Measurements from ENCODE around the gene KIFC3. TPM values are rescaled to one million over a fixed set of nuclear protein-coding genes. Genes with fewer than 3 reads are reported as not detected.

KIFC3 gene
- total and polyA plus RNA-seq, 2 of the 13 experiments (the other 11 are each of a cell fraction or from before 2014, with no cell fraction given) = 42.1 to 45.3 TPM

DNA sequence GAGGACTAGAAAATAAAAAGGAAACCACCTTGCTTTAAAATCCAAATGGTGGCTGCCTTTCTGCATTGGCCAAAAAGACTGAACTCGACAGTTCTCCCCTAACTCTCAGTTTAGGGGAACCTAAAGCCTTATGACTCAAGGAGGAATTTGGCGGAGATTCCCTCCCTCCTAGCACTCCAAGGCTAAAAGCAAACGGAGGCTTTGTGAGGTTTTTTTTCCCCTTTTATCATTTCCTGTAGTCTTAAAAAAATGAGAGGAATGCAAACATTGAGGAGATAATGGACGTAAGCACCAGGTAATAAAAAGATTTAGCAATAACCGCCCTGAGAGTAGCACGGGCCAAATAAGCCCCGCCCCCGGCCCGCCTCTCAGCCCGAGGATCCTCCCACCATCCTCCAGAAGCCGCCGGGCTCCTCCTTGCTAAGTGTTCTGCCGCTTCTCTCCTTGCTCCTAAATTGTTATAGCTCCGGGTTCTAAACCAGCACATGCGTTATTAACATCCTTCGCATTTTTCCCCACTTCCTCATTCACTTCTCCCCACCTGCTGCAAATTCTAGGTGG lies 5.8 kb upstream of the KIFC3 start (continued):
- TF ChIP-seq SOX6 (IDR thresholded peaks at IDR 0.05) (no peak), SOX6 (CRISPR knock-in tag; IDR thresholded peaks at IDR 0.05) (peak; percentile 46; the same call in 1 of the 2 replicates), ZNF772 (CRISPR knock-in tag; IDR thresholded peaks at IDR 0.05) (no peak), SSRP1 (CRISPR knock-in tag; IDR thresholded peaks at IDR 0.05) (0 out of 2 replicates have a peak, but pooled peaks have one; percentile 24), TEAD3 (CRISPR knock-in tag; optimal IDR thresholded peaks at IDR 0.05; ENCODE audit: borderline replicate concordance) (peak; percentile 88), SRF (IDR thresholded peaks at IDR 0.05; ENCODE audit: low read depth, low read length) (peak; percentile 7; the same call in 1 of the 2 replicates), ZFP36 (IDR thresholded peaks at IDR 0.05; ENCODE audit: borderline replicate concordance, low read depth, low read length, partially characterized antibody) (no peak), POLR2AphosphoS5 (IDR thresholded peaks at IDR 0.05; ENCODE audit: low read depth, low read length) (0 out of 2 replicates have a peak, but pooled peaks have one; percentile 26), ERF (CRISPR knock-in tag; IDR thresholded peaks at IDR 0.05) (peak; percentile 58; the same call in 1 of the 2 replicates), GATA4 (IDR thresholded peaks at IDR 0.05; ENCODE audit: borderline replicate concordance, low read depth) (0 out of 2 replicates have a peak, but pooled peaks have one; percentile 48), ZNF547 (CRISPR knock-in tag; IDR thresholded peaks at IDR 0.05) (no peak), FOXA1 (IDR thresholded peaks at IDR 0.05) (no peak), FOXA1 (CRISPR knock-in tag; IDR thresholded peaks at IDR 0.05) (peak; percentile 41; the same call in 1 of the 2 replicates), RORA (CRISPR knock-in tag; IDR thresholded peaks at IDR 0.05) (no peak), CREM (IDR thresholded peaks at IDR 0.05) (peak; percentile 42; the same call in 1 of the 2 replicates), CREM (CRISPR knock-in tag; IDR thresholded peaks at IDR 0.05) (no peak), HNF4A (CRISPR knock-in tag; IDR thresholded peaks at IDR 0.05) (0 out of 2 replicates have a peak, but pooled peaks have one; percentile 10), SMAD9 (CRISPR knock-in tag; IDR thresholded peaks at IDR 0.05) (no peak), NR1H2 (CRISPR knock-in tag; IDR thresholded peaks at IDR 0.05; ENCODE audit: borderline replicate concordance, low read depth) (no peak), SP4 (CRISPR knock-in tag; IDR thresholded peaks at IDR 0.05) (no peak), SAP130 (CRISPR knock-in tag; IDR thresholded peaks at IDR 0.05; ENCODE audit: low read depth) (peak; percentile 38; the same call in 1 of the 2 replicates), FOSL1 (CRISPR knock-in tag; IDR thresholded peaks at IDR 0.05; ENCODE audit: borderline replicate concordance) (no peak)
- TF ChIP-seq, protein P1, sequence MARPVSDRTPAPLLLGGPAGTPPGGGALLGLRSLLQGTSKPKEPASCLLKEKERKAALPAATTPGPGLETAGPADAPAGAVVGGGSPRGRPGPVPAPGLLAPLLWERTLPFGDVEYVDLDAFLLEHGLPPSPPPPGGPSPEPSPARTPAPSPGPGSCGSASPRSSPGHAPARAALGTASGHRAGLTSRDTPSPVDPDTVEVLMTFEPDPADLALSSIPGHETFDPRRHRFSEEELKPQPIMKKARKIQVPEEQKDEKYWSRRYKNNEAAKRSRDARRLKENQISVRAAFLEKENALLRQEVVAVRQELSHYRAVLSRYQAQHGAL (CRISPR knock-in tag; IDR thresholded peaks at IDR 0.05; ENCODE audit: not compliant biosample characterization) = no peak
- TF ChIP-seq, protein P2, sequence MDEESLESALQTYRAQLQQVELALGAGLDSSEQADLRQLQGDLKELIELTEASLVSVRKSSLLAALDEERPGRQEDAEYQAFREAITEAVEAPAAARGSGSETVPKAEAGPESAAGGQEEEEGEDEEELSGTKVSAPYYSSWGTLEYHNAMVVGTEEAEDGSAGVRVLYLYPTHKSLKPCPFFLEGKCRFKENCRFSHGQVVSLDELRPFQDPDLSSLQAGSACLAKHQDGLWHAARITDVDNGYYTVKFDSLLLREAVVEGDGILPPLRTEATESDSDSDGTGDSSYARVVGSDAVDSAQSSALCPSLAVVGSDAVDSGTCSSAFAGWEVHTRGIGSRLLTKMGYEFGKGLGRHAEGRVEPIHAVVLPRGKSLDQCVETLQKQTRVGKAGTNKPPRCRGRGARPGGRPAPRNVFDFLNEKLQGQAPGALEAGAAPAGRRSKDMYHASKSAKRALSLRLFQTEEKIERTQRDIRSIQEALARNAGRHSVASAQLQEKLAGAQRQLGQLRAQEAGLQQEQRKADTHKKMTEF (CRISPR knock-in tag; IDR thresholded peaks at IDR 0.05) = peak; percentile 43; the same call in 1 of the 2 replicates
- TF ChIP-seq, protein P3, sequence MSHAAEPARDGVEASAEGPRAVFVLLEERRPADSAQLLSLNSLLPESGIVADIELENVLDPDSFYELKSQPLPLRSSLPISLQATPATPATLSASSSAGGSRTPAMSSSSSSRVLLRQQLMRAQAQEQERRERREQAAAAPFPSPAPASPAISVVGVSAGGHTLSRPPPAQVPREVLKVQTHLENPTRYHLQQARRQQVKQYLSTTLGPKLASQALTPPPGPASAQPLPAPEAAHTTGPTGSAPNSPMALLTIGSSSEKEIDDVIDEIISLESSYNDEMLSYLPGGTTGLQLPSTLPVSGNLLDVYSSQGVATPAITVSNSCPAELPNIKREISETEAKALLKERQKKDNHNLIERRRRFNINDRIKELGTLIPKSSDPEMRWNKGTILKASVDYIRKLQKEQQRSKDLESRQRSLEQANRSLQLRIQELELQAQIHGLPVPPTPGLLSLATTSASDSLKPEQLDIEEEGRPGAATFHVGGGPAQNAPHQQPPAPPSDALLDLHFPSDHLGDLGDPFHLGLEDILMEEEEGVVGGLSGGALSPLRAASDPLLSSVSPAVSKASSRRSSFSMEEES (CRISPR knock-in tag; IDR thresholded peaks at IDR 0.05) = peak; percentile 48; the same call in 1 of the 2 replicates
- TF ChIP-seq, protein P4, sequence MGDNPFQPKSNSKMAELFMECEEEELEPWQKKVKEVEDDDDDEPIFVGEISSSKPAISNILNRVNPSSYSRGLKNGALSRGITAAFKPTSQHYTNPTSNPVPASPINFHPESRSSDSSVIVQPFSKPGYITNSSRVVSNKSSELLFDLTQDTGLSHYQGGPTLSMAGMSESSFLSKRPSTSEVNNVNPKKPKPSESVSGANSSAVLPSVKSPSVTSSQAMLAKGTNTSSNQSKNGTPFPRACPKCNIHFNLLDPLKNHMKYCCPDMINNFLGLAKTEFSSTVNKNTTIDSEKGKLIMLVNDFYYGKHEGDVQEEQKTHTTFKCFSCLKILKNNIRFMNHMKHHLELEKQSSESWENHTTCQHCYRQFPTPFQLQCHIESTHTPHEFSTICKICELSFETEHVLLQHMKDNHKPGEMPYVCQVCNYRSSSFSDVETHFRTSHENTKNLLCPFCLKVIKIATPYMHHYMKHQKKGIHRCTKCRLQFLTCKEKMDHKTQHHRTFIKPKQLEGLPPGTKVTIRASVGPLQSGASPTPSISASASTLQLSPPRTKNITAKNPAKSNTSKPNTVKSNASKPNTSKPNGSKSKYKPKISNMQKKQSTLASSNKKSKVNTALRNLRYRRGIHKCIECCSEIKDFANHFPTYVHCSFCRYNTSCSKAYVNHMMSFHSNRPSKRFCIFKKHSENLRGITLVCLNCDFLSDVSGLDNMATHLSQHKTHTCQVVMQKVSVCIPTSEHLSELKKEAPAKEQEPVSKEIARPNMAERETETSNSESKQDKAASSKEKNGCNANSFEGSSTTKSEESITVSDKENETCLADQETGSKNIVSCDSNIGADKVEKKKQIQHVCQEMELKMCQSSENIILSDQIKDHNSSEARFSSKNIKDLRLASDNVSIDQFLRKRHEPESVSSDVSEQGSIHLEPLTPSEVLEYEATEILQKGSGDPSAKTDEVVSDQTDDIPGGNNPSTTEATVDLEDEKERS (CRISPR knock-in tag; IDR thresholded peaks at IDR 0.05) = 0 out of 2 replicates have a peak, but pooled peaks have one; percentile 49

Data from HepG2 (cell line).